HG03520 (cell line): ENCODE results near the gene BACE2.

Experiments used
- ATAC-seq: cut with Tn5 transposase; IDR thresholded peaks from one replicate; pipeline ENCODE4 v1.9.1; 2021; ENCODE audit warnings: mild to moderate bottlenecking, moderate library complexity; ENCODE audit not compliant: unreplicated experiment

Gene BACE2

GRCh38 chr21:41167348-41168342 is at the start of gene BACE2:
TSS of gene BACE2 (plus strand) at chr21:41168160. CDS start at chr21:41168264, 104 bp downstream.
- no peak for ATAC-seq

- ATAC-seq, result no peak
Observed at GRCh38 chr21:41119901-41120300, 48.1 kb upstream of the BACE2 start.

- ATAC-seq, result no peak
Observed at GRCh38 chr21:41120997-41121396, 47.0 kb upstream of the BACE2 start.

GRCh38 chr21:41121785-41122415 is 46.1 kb upstream of the BACE2 start:
- ATAC-seq, result no peak

- no peak for ATAC-seq
Observed at GRCh38 chr21:41124641-41125201, 43.2 kb upstream of the BACE2 start.

GRCh38 chr21:41128981-41129380 is 39.0 kb upstream of the BACE2 start:
- no peak for ATAC-seq

GRCh38 chr21:41130883-41131282 is 37.1 kb upstream of the BACE2 start:
- no peak for ATAC-seq

GRCh38 chr21:41133874-41134522 is 34.0 kb upstream of the BACE2 start:
- no peak for ATAC-seq

- no peak for ATAC-seq
Observed at GRCh38 chr21:41135746-41136145, 32.2 kb upstream of the BACE2 start.

GRCh38 chr21:41136286-41136685 is 31.7 kb upstream of the BACE2 start:
- ATAC-seq, result no peak

- ATAC-seq, result no peak
Observed at GRCh38 chr21:41137401-41137800, 30.6 kb upstream of the BACE2 start.

- no peak for ATAC-seq
Observed at GRCh38 chr21:41137889-41138288, 30.1 kb upstream of the BACE2 start.

- ATAC-seq, result no peak
Observed at GRCh38 chr21:41138711-41139110, 29.2 kb upstream of the BACE2 start.

- ATAC-seq, result no peak
Observed at GRCh38 chr21:41139275-41139674, 28.7 kb upstream of the BACE2 start.

- no peak for ATAC-seq
Observed at GRCh38 chr21:41139951-41140350, 28.0 kb upstream of the BACE2 start.

- ATAC-seq, result no peak
Observed at GRCh38 chr21:41141031-41141457, 26.9 kb upstream of the BACE2 start.

GRCh38 chr21:41142051-41142795 is 25.7 kb upstream of the BACE2 start:
- ATAC-seq, result no peak

- no peak for ATAC-seq
Observed at GRCh38 chr21:41143596-41144325, 24.2 kb upstream of the BACE2 start.

GRCh38 chr21:41147096-41147978 is 20.6 kb upstream of the BACE2 start:
- no peak for ATAC-seq
